Stimulated activated CD4-positive, alpha-beta T cell treated with anti-CD3 and anti-CD28 coated beads, TNF-alpha, amount 100 ng/mL, for 1 hour (primary cell): Measurements from ENCODE around the gene CFAP97.
"Not testable (repeated sequence)": the region's sequence is repeated elsewhere in the genome, so short reads cannot be mapped to it uniquely, and the experiment has no call there.

Experiments used
- DNase-seq, 3 donors: peaks; one replicate each; pipeline ENCODE4 v3.0.0-alpha.2; 2020; ENCODE audit warnings: low read depth in 3 of 3, low spot score in 1 of 3

The CFAP97 gene

DNA sequence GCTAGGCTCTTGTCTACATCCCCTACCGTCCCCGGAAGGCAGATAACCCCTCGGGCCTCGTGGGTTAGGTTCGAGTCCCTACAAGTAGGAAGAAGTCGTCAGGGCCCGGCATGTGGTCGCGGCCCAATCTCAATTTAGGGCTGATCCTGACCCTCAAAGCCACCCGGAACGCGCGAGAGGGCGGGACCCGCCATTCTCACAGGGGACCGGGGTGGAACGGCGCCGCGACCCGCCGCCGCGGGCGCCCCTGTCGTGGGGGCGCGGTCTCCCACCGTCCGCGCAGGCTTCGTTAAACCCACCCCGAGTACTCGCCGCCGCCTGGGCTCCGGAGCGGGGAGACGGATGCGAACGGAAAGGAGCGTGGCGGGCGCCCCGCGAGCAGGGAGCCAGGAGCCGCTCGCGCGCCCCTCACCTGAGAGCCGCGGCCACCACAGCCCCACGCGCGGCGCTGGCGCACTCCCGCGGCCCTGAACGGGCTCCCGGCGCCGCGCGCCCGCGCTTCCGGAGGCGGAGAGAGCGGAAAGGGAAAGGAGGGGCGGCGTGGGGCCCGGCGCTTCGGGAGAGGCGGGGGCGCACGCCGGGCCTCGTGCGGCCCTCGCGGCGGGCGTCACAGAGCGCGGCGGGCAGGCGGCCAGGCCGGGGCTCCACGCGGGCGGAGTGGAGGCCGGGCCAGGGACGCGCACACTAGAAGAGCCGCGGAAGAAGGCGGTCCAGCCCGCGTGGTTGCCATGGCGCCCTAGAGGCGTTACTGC is at the start of gene CFAP97:
Gene CFAP97, minus strand, starts transcription at position 515 of the 752 bp plus-strand sequence. CDS start 12,804 bp downstream, outside the sequence.
- DNase-seq: peak; percentile 42 to 64 (median 62)

DNA sequence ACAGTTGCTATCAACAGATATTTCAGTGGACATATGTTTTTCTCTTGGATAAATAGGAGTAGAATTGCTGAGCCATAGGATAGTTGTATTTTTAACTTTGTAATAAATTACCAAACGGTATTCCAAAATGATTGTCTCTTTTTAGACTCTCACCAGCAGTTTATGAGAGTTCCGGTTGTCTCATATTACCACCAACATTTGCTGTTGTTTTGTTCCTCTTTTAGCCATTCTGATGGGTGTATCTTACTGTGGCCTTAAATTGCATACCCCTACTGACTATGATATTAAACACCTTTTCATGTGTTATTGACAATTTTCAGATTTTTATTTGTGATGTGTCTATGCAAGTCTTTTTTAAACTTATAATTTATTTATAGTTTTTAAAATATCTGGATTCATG is 45.3 kb upstream of the CFAP97 start:
- no peak for DNase-seq

DNA sequence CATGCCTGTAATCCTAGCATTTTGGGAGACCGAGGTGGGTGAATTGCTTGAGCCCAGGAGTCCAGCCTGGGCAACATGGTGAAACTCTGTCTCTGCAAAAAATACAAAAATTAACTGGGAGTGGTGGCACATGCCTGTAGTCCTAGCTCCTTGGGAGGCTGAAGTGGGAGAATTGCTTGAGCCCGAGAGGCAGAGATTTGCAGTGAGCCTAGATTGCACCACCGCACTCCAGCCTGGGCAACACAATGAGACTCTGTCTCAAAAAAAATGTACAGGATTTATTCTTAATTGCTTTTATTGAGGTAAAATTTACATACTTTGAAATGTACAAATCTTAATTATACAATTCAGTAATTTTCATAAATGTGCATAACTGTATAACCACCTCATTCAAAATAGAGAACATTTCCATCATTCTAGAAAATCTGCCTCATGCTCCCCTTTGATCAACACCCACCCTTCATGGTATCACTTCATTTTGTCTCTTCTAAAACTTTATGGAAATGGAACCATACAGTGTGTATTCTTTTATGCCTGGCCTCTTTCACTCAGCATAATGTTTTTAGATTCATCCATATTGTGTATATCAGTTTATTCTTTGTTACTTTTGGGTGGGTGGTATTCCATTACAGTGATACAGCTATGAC is 44.7 kb upstream of the CFAP97 start:
- no peak for DNase-seq

DNA sequence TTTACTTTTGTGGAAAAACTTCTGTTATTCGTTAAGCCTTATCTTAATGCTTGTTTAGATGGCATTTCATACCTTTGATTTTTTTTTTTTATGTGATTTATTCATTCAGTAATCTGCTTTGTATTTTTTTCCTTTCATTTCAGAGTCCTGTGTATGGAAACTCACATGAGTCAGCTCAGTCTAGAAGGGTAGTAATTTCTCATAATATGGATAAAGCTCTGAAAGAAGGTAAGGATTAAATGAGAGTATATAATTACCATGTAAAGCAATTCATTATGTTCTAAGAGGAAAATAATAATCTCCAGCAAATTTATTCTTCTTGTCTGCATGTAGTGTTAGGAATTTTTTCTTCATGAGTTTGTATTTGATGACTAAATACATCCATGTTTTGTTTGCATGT is 43.4 kb upstream of the CFAP97 start:
- DNase-seq: no peak

DNA sequence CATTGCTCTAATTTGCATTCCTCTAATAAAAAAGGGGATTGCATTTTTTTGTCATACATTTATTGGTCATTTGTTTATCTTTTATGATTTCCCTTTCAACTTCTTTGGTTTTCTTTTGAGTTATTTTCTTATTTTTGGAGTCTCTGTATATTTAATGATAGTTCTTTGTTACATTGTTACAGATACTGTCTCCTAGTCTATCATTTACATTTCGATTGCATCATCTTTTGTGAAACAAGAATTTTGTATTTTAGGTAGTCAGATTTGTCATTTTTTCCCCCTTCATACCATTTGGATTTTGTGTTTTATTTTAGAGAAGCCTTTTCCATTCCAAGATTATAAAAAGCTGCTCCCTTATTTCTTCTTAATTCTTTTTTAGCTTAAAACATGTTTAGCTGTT is 42.7 kb upstream of the CFAP97 start:
- DNase-seq: no peak

DNA sequence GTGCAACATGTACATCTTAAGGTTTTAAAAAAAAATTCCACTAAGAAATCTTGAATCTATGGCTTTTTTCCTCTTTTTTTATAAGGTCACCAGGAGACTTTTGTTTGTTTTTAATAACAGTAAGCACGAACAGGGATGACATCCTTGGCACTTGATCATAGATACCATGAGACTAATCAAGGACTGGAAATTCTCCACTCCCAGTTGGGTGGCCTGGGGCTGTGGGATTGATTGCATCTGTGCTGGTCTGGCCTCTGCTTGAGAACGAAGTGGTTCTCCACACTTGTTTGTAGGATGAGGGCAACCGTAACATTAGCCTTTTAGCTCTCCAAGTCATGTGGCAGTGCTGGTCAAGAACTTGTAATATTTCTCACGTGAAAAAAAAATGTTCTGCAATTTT is 41.0 kb upstream of the CFAP97 start:
- no peak for DNase-seq

DNA sequence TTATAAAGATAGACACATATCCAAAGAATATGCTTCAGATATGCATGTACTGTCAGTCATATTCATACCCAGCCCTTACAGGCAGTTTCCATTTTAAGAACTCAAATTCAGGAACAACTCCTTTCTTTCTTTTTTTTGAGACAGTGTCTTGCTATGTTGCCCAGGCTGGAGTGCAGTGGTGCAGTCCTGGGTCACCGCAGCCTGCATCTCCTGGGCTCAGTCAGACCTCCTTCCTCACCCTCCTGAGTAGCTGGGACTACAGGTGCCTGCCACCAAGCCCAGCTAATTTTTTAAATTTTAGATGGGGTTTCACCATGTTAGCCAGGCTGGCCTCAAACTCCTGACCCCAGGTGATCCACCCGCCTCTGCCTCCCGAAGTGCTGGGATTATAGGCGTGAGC is 40.1 kb upstream of the CFAP97 start:
- DNase-seq: no peak

DNA sequence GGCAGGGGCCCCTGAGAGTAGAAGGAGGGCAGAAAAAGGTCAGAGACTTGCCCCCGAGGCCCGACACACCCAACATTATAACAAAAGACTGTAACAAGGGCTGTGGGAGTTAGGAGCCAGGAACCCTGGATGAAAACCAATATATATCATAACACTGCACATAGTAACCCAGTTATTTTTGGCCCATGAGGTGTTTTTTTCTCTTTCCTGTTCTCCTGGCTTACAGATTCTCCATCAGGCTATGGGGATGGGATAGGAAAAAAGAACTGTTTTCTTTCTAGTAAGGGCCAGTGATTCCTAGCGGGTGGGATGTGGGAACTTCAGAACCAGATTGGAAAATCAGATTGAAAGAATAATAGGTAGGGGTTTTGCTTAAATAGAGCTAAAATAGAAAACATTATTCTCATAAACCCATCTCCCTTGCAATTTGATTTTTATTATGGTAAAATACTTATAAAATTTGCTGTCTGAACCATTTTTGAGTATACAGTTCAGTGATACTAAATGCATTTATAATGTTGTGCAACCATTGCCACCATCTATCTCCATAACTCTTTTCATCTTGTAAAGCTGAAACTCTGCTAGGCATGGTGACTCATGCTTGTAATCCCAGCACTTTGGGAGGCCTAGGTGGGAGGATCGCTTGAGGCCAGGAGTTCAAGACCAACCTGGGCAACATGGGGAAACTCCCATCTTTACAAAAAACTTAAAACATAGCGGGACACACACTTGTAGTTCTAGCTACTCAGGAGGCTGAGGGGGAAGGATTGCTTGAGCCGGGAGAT is 39.1 kb upstream of the CFAP97 start:
- no peak for DNase-seq

DNA sequence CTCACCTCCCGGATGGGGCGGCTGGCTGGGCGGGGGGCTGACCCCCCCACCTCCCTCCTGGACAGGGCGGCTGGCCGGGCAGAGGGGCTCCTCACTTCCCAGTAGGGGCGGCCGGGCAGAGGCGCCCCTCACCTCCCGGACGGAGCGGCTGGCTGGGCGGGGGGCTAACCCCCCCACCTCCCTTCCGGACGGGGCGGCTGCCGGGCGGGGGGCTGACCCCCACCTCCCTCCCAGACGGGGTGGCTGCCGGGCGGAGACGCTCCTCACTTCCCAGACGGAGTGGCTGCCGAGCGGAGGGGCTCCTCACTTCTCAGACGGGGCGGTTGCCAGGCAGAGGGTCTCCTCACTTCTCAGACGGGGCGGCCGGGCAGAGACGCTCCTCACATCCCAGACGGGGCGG is 36.7 kb upstream of the CFAP97 start:
- DNase-seq: not testable (repeated sequence)

DNA sequence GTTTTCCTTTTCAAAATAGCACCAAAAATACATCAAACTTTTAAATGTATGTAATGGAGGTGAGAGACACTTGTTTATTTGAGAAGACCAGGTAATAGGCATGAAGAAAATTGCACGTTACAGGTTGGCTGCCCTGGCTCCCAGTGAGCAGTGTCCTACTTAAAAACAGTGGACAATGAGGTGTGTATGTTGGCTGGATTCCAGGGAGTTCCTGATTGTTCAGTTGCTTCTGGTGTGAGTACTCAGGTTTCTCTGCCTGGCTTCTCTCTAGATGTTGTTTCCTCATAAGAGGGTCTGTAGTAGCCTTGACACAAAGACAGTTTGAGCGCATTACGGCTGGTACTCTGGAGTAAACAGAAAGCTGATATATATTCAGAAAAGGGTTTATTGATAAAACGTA is 35.0 kb upstream of the CFAP97 start:
- no peak for DNase-seq

DNA sequence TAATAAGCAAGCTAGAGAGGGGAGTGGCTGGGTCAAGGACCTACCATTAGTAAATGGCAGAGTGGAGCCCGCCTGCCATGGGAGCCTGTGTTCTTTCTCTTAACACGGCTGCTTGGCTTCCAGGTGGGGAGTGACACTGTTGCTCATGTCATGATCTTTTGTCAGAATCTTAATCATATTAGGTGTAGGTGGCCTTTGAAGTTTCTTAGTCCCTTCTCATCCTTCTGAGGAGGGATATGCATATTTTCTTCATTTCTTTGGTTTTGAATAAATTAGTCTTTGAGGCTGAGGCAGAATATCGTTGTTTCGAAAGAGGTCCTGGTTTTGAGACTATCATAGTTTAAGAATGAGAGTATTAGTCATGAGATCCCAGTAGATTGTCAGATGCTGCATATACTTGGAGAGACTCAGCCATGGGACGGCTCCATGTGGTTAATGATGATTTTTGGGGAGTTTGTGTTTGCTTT is 34.4 kb upstream of the CFAP97 start:
- no peak for DNase-seq

DNA sequence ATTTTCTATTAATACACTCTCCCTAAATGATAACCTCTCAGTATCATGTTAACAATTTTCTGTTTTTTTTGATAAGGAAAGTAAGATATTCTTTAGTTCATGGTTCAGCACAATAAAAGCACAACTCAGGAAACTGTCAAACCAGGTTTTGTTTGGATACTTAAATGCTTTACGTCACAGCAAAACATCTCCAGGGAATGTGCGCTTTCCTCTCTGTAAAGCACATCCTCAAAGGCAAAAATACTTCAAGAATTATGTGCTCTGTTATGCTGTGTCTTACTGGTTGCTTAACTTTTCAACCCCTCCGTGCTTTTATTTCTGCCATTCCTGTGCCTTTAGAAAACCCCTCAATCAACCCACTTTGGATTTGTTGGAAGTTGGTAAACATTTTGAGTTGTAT is 33.4 kb upstream of the CFAP97 start:
- DNase-seq: no peak

DNA sequence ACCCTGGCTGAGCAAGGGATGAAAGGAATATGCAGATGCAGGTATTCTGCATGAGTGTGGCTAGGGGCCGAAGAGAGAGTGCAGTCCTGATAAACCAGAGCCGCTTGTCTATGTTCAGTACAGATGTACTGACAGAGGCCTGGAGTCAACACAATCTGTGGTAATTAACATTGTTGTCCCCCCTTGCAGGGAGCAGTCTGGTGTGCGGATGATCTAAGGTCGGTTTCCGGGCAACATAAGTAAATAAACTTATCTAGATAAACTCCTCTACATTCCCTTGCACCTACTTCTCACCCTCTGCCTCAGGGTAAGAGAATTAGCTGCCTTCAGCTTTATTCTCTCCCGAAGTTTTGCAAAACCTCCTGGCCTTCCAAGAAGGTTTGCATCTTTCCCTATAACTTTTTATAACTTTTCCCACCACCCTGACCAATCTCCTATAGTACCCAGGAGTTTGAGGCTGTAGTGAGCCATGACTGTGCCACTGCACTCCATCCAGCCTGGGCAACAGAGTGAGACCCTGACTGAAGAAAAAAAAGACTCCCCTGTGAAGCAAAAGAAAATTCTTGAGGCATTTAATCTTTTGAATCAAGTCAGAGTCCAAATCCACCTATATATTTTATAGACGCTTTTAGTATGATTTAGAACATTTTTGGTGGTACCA is 32.2 kb upstream of the CFAP97 start:
- DNase-seq: no peak

DNA sequence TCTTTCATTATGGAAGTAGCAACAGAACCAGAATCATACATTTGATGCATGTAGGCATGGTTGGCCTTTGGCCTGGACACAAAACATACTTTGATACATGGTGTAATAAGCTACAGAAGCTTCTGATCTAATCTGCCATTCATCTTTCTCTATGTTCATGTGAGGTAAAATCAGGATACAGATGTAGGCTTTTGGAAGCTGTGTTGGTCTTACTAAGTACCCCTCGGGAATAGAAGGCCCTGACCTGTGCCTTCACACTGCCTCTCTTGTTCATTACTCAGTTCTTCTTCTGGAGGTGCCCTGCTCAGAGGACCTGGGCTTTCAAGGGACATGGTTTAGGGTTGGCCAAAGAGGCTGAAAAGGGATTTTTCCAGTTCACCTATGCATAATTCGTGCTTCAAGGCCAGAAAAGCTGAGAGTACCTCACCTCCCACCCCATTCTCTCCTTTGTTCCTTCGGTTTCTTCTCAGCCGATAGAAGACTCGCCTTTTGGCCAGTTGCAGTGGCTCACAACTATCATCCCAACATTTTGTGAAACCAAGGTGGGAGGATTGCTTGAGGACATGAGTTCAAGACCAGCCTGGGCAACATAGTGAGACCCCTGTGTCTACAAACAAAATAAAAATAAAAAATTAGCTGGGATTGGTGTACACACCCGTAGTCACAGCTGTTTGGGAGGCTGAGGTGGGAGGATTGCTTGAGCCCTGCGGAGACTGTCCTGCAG is 31.5 kb upstream of the CFAP97 start:
- DNase-seq: no peak

DNA sequence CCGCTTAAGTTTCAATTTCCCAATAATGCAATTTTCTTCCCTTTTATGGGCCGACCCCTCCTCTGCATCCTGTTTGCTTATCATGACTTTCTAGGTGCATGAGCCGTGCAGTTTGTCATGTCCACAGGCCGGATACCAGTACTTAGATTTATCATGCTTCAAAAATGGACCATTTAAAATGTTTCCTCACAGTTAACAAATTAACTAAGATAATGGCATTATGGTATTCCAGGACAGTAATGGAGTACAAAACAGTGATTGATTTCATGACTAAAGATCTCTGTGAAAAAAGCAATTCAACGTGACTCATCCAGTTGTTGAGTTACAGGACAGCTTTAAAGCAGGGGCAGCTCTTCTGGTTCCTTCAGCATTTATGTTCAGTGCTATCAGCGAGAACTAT is 28.6 kb upstream of the CFAP97 start:
- DNase-seq: no peak

DNA sequence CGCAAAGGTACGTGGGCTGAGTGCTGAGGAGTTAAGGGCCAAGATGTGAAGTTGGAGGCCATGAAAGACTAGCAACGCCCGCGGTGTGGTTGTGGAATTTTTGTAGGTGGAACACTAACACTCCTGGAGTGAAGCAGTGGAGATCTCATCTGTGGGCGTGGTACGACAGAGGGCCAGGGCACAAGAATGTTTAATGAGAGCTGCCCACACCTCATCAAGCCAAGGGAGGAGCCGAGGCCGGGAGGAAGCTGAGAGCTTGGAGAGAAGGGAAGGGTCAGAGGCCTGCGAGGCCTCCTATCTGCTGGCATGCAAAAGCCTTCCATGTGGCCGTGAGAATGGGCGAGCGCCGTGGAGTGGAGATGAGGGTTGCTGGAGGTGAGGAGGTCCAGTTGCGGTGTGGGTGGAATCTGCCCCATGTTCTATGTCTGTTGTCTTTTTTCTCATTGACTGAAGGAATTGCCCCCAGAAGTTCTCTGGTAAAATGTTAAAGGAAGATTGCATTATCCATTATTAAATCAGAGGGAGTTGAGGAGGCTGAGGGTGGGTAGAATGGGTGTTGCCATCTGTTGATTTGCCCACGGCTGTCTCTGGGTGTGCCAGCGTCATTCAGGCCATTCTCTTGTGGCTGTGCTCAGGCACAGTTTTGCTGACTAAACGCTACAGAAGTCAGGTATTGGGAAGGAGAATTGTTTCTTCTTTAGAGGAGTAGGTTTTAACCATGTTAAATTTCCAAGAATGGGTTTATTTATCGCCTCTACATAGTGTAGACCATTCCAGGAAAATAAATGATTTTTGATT is 25.4 kb upstream of the CFAP97 start:
- DNase-seq: no peak

DNA sequence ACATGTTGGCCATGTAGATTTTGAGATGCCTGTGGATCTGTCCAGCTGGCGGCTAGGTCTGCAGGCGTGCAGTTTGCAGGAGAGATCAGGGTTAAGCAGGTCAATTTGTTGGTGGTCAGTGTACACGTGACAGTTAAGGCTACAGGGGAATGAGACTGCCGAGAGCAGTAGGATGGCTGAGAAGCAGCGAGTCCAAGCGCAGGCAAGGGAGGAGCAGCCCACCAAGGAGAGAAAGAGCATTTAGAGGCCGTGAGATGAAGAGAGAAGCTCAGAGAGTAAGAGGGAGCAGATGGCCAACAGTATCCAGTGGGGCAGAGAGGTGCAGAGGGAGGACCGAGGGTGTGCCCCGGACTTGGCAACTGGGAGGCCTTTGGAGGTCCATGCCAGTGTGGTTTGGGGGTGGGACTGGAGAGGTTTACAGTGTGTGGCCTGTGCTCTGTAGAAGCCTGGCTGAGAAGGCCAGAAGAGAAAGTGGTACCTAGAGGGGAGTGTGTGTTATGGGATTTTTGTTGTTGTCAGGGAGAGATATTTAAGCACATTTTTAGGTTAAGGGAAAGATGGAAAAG is 24.0 kb upstream of the CFAP97 start:
- no peak for DNase-seq

DNA sequence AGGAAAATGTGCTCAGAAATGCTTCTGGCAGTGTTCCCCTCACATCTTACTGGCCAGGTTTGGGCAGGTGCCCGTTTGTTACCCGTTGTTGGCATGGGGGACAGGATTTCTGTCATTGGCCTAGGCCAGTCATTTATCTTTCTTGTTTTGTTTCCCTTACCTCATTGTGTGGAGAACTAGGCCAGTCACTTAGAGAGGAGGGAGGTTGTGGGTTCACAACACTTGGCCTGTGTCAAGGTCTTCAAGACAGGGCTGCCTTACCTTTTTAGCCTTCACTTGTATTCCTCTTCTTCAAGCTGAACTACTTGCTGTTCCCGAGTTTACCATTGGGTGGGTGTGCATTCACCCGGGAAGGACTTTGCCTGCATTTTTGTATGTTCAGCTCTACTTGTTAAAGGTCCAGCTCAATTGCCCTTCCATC is 23.3 kb upstream of the CFAP97 start:
- DNase-seq: no peak

DNA sequence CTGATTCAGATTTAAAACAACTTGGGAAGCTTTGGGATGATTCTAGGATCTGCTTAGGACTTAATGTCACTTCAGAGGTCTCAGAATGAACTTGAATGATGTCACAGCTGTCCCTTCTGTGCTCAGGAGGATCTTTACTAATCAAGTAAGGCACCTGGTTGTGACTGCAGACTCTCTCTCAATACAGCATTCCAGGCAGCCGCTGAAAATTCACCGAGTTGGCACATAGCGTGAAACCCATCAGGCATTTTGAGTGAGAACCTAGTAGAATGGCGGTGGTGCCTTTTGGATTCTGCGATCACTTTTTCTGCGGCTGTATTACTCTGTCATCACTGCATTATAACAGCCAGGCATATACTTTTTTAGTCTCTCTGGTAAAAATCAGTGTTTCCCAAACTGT is 22.1 kb upstream of the CFAP97 start:
- no peak for DNase-seq

DNA sequence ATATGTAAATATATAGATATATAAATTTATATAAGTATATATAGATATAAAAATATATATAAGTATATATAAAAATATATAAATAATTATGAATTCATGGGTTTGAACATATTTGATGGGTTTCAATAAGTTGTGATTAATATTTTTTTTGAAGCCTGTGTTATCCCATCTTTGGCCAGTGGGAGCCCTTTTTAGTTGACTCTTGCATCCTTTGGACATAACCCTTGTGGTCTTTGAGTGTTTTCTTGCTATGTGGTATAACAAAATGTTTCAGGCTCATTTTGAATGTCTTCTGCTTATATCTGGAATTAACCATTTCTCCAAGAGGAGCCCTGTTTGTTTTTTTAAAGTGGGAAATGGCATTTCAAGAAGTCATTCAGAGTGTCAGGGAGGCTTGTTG is 20.8 kb upstream of the CFAP97 start:
- DNase-seq: no peak
